H9 (cell line): ENCODE data around the gene EFTUD2. TPM values are rescaled to one million over a fixed set of nuclear protein-coding genes. Genes with fewer than 3 reads are reported as not detected.

Experiments used
- DNase-seq: peaks from one replicate; pipeline ENCODE4 v3.0.0-alpha.2; 2017
- H2AFZ ChIP-seq: one replicate; pipeline ENCODE4 v1.6.1; 2013; ENCODE audit warnings: mild to moderate bottlenecking, low read length, control low read depth, moderate library complexity
- H2AK5ac ChIP-seq: 2 replicates; pipeline ENCODE4 v1.6.1; 2013; ENCODE audit warnings: low read length, control low read depth, mixed read lengths; ENCODE audit not compliant: insufficient read length
- H2BK120ac ChIP-seq: one replicate; pipeline ENCODE4 v1.6.1; 2013; ENCODE audit warnings: low read depth, mild to moderate bottlenecking, low read length, control low read depth, inconsistent platforms; ENCODE audit not compliant: poor library complexity, severe bottlenecking
- H2BK12ac ChIP-seq: 2 replicates; pipeline ENCODE4 v1.6.1; 2013; ENCODE audit warnings: low read length, control low read depth, mixed read lengths, low read depth; ENCODE audit not compliant: insufficient read length
- H2BK15ac ChIP-seq: 2 replicates; pipeline ENCODE4 v1.6.1; 2013; ENCODE audit warnings: low read depth, low read length, control low read depth
- H2BK20ac ChIP-seq: one replicate; pipeline ENCODE4 v1.6.1; 2013; ENCODE audit warnings: low read depth, mild to moderate bottlenecking, low read length, control low read depth, inconsistent platforms; ENCODE audit not compliant: poor library complexity, severe bottlenecking
- H2BK5ac ChIP-seq: 2 replicates; pipeline ENCODE4 v1.6.1; 2013; ENCODE audit warnings: low read length, control low read depth, mixed read lengths; ENCODE audit not compliant: insufficient read length
- H3K14ac ChIP-seq: 2 replicates; pipeline ENCODE4 v1.6.1; 2013; ENCODE audit warnings: low read length, control low read depth; ENCODE audit not compliant: insufficient read depth
- H3K18ac ChIP-seq: 2 replicates; pipeline ENCODE4 v1.6.1; 2013; ENCODE audit warnings: low read depth, mild to moderate bottlenecking, mixed read lengths, low read length, control low read depth; ENCODE audit not compliant: insufficient read length
- H3K23ac ChIP-seq: 2 replicates; pipeline ENCODE4 v1.6.1; 2013; ENCODE audit warnings: low read length, control low read depth, mixed read lengths, low read depth; ENCODE audit not compliant: insufficient read length
- H3K23me2 ChIP-seq: 2 replicates; pipeline ENCODE4 v1.6.1; 2013; ENCODE audit warnings: low read depth, mild to moderate bottlenecking, mixed read lengths, low read length, control low read depth; ENCODE audit not compliant: insufficient read length, poor library complexity, severe bottlenecking
- H3K27ac ChIP-seq: 2 replicates; pipeline ENCODE4 v1.5.1; 2013; ENCODE audit warnings: low read length, control low read depth, mixed read lengths, low read depth; ENCODE audit not compliant: insufficient read length
- H3K27me3 ChIP-seq: 2 replicates; pipeline ENCODE4 v1.6.1; 2013; ENCODE audit warnings: low read length, control low read depth, inconsistent platforms; ENCODE audit not compliant: insufficient read depth
- H3K4ac ChIP-seq: 2 replicates; pipeline ENCODE4 v1.6.1; 2013; ENCODE audit warnings: low read depth, mild to moderate bottlenecking, control low read depth, inconsistent platforms, low read length, moderate library complexity
- H3K4me1 ChIP-seq: 2 replicates; pipeline ENCODE4 v1.6.1; 2013; ENCODE audit warnings: low read length, control low read depth, inconsistent platforms; ENCODE audit not compliant: insufficient read depth
- H3K4me2 ChIP-seq: 2 replicates; pipeline ENCODE4 v1.6.1; 2013; ENCODE audit warnings: low read length, control low read depth, mixed read lengths; ENCODE audit not compliant: insufficient read length, insufficient read depth
- H3K56ac ChIP-seq: 2 replicates; pipeline ENCODE4 v1.6.1; 2013; ENCODE audit warnings: low read depth, mild to moderate bottlenecking, mixed read lengths, low read length, control low read depth; ENCODE audit not compliant: insufficient read length
- H3K79me1 ChIP-seq: 2 replicates; pipeline ENCODE4 v1.6.1; 2013; ENCODE audit warnings: low read depth, mild to moderate bottlenecking, moderate library complexity, low read length, control low read depth, inconsistent platforms; ENCODE audit not compliant: insufficient read depth, poor library complexity, severe bottlenecking
- H3K79me2 ChIP-seq: 2 replicates; pipeline ENCODE4 v1.6.1; 2013; ENCODE audit warnings: low read length, control low read depth, inconsistent platforms; ENCODE audit not compliant: insufficient read depth
- H3K9ac ChIP-seq: 2 replicates; pipeline ENCODE4 v1.6.1; 2013; ENCODE audit warnings: low read length, control low read depth, mixed read lengths; ENCODE audit not compliant: insufficient read length; ENCODE audit errors: extremely low read depth
- H3K9me3 ChIP-seq: one replicate; pipeline ENCODE4 v1.6.1; 2013; ENCODE audit warnings: low read depth, low read length, inconsistent platforms; ENCODE audit not compliant: control insufficient read depth
- H3T11ph ChIP-seq: one replicate; pipeline ENCODE4 v1.6.1; 2013; ENCODE audit warnings: mild to moderate bottlenecking, low read length, control low read depth, inconsistent platforms
- H4K20me1 ChIP-seq: one replicate; pipeline ENCODE4 v1.6.1; 2013; ENCODE audit not compliant: control insufficient read depth, insufficient read length, insufficient read depth
- H4K5ac ChIP-seq: 2 replicates; pipeline ENCODE4 v1.6.1; 2013; ENCODE audit warnings: low read depth, mild to moderate bottlenecking, mixed read lengths, low read length, control low read depth; ENCODE audit not compliant: insufficient read length
- H4K8ac ChIP-seq: replicated peaks from 2 replicates; pipeline ENCODE4 v1.6.1; 2013; ENCODE audit warnings: low read length, control low read depth, mixed read lengths, low read depth; ENCODE audit not compliant: insufficient read length
- H4K91ac ChIP-seq: 2 replicates; pipeline ENCODE4 v1.6.1; 2013; ENCODE audit warnings: low read depth, mild to moderate bottlenecking, moderate library complexity, mixed read lengths, low read length, control low read depth; ENCODE audit not compliant: insufficient read length
- H3K27ac Mint-ChIP-seq, 3 experiments: 2 replicates in 2 of 3; 3 replicates in 1 of 3; pipeline ENCODE4 v1.8.0; 2020 to 2021; ENCODE audit warnings: mixed read lengths in 3 of 3, mild to moderate bottlenecking in 1 of 3, moderate library complexity in 1 of 3
- H3K27me3 Mint-ChIP-seq: 2 replicates; pipeline ENCODE4 v1.8.0; 2021; ENCODE audit warnings: low read depth, mild to moderate bottlenecking, moderate library complexity, mixed read lengths
- H3K36me3 Mint-ChIP-seq, 3 experiments: 2 replicates in 2 of 3; 3 replicates in 1 of 3; pipeline ENCODE4 v1.8.0; 2020 to 2021; ENCODE audit warnings: low read depth in 3 of 3, mixed read lengths in 3 of 3; ENCODE audit not compliant: insufficient read depth in 1 of 3
- H3K4me1 Mint-ChIP-seq, 2 experiments: 2 replicates each; pipeline ENCODE4 v1.8.0; 2020; ENCODE audit warnings: mixed read lengths in 2 of 2
- H3K4me3 Mint-ChIP-seq, 2 experiments: 2 replicates in 1 of 2; 3 replicates in 1 of 2; pipeline ENCODE4 v1.8.0; 2020 to 2021; ENCODE audit warnings: mild to moderate bottlenecking in 2 of 2, mixed read lengths in 2 of 2, moderate library complexity in 1 of 2
- H3K9me3 Mint-ChIP-seq, 2 experiments: 2 replicates in 1 of 2; 3 replicates in 1 of 2; pipeline ENCODE4 v1.8.0; 2020; ENCODE audit warnings: mild to moderate bottlenecking in 2 of 2, mixed read lengths in 2 of 2, moderate library complexity in 1 of 2
- WGBS: extraction: QIAGEN DNeasy Blood & Tissue Kit; methylation state at CpG from one replicate; pipeline ENCODE4 v1.1.7; 2013; ENCODE audit warnings: missing lambda C conversion rate, low lambda C conversion rate, mixed read lengths; ENCODE audit not compliant: insufficient read length; ENCODE audit errors: extremely low coverage; 5-methylcytosine and 5-hydroxymethylcytosine counted together
- total RNA-seq: library from RNA; stranded (reverse); gene quantifications from 2 replicates; pipeline ENCODE4 v1.2.1, GENCODE V29; 2021
- TF ChIP-seq, protein P1 (sequence below): fragments of 200-600 bp; sonication (generic); conservative IDR thresholded peaks from 3 replicates; pipeline ENCODE4 v1.8.0; 2021; ENCODE audit warnings: antibody characterized with exemption, mild to moderate bottlenecking

EFTUD2 gene
- total RNA-seq, 1 experiment from 2014 or later, result 150 TPM

DNA sequence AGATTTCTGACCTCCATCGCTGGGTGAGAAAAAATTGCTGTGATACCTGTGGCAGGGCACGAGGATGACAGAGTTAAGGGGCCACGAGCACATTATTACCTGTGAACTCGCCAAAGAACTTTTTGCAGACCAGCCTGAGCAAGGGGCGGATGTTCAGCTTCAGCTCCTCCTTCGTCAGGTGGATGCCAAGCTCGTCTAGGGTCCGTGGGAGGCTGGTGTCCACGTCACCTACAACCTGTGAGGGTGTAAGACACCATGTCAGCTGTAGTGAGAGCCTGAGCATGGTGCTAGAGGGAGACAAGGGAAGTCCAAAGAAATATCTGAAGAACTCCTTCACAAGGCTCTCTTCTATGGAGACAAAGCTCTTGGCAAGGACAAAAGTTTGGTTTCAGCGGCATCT lies 34.4 kb downstream of the EFTUD2 start:
- Mint-ChIP-seq H3K9me3 (no peaks in the 10 kb centered on the region), H3K27me3 (no peaks in the 10 kb centered on the region), H3K4me1 (no peaks in the 10 kb centered on the region), H3K4me3 (no peak overlapping the region), H3K36me3 (peaks cover 44 to 89% (median 67%) of the 10 kb centered on the region in 3 experiments), H3K27ac (no peak overlapping the region)
- no CpG with 5 or more reads among the region's 10 CpGs for WGBS
- Histone ChIP-seq H3K4ac (no peak overlapping the region), H3K27me3 (no peaks in the 10 kb centered on the region), H2BK120ac (no peak overlapping the region), H3K9ac (no peak overlapping the region), H2BK20ac (no peak overlapping the region), H4K5ac (no peak overlapping the region), H3K23ac (no peak overlapping the region), H3K9me3 (no peaks in the 10 kb centered on the region), H3K14ac (no peak overlapping the region), H2BK15ac (no peak overlapping the region), H3T11ph (no peak overlapping the region), H3K56ac (no peak overlapping the region), H3K79me2 (no peaks in the 10 kb centered on the region), H3K4me2 (no peak overlapping the region), H4K91ac (no peak overlapping the region), H2AK5ac (no peak overlapping the region), H3K4me1 (no peaks in the 10 kb centered on the region), H3K23me2 (no peaks in the 10 kb centered on the region), H3K18ac (no peak overlapping the region), H2BK5ac (no peak overlapping the region), H4K8ac (no peak overlapping the region), H3K27ac (no peak overlapping the region), H2AFZ (no peak overlapping the region), H4K20me1 (no peaks in the 10 kb centered on the region), H2BK12ac (no peak overlapping the region), H3K79me1 (no peaks in the 10 kb centered on the region)
- TF ChIP-seq, protein P1, sequence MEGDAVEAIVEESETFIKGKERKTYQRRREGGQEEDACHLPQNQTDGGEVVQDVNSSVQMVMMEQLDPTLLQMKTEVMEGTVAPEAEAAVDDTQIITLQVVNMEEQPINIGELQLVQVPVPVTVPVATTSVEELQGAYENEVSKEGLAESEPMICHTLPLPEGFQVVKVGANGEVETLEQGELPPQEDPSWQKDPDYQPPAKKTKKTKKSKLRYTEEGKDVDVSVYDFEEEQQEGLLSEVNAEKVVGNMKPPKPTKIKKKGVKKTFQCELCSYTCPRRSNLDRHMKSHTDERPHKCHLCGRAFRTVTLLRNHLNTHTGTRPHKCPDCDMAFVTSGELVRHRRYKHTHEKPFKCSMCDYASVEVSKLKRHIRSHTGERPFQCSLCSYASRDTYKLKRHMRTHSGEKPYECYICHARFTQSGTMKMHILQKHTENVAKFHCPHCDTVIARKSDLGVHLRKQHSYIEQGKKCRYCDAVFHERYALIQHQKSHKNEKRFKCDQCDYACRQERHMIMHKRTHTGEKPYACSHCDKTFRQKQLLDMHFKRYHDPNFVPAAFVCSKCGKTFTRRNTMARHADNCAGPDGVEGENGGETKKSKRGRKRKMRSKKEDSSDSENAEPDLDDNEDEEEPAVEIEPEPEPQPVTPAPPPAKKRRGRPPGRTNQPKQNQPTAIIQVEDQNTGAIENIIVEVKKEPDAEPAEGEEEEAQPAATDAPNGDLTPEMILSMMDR, result no peak
- no peak for DNase-seq
